GM23248 (cell line): ENCODE measurements around the gene SNX32.

ENCODE experiments used
- EZH2 ChIP-seq: fragments of 200-600 bp; sonication (generic); IDR thresholded peaks from 2 replicates; pipeline ENCODE4 v1.6.1; 2018; ENCODE audit warnings: antibody characterized with exemption, mild to moderate bottlenecking; ENCODE audit not compliant: insufficient read depth, poor library complexity, severe bottlenecking
- EZH2phosphoT487 ChIP-seq: fragments of 200-600 bp; sonication (generic); IDR thresholded peaks from 2 replicates; pipeline ENCODE4 v1.6.1; 2018; ENCODE audit warnings: antibody characterized with exemption, moderate library complexity, mild to moderate bottlenecking, low read depth; ENCODE audit not compliant: insufficient read depth

- no peak for TF ChIP-seq EZH2phosphoT487
- TF ChIP-seq EZH2 = no peak
These were observed 17.1 kb upstream of the SNX32 start for GRCh38 chr11:65816696-65817095.
